ENCODE measurements around the gene ATP13A3. TPM values are rescaled to one million over a fixed set of nuclear protein-coding genes. Genes with fewer than 3 reads are reported as not detected.

Gene ATP13A3
- total and polyA plus RNA-seq, 11 donors: 26.6 to 237 (median 105) TPM

DNA sequence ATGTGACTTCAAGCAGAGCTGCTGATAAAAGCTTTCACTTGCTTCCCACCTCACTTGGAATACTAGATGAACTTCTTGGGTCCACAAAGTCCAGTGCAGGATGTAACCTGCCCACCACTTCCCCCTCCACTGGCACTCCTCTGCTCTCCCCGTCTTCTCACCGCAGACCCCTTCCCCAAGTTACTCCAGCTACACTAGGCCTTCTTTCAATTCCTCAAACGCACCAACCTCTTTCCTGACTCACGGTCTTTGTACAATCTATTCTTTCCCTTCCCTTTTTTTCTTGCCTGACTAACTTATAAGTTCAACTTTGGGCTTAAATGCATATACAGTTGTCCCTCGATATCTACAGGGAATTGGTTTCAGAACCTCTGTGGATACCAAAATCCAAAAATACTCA, 5.2 kb upstream of the ATP13A3 start:
- no peak overlapping the region for H3K4me3 ChIP-seq
- WGBS, 4 donors: 87 to 90% (median 88%) methylated on average over 5 of the region's 5 CpGs
- ATAC-seq (no peak), DNase-seq (no peak)
- TF ChIP-seq CTCF (IDR thresholded peaks at IDR 0.05) (no peak), POLR2A (IDR thresholded peaks at IDR 0.05) (no peak)
- no peaks in the 10 kb centered on the region for H3K36me3 ChIP-seq
- intact Hi-C loops (cut with DNase I): no loop called here
- no peaks in the 10 kb centered on the region for H3K9me3 ChIP-seq
- no peaks in the 10 kb centered on the region for H3K27me3 ChIP-seq
- peaks cover 0 to 70% (median 15%) of the 10 kb centered on the region in 12 donors for H3K4me1 ChIP-seq
- H3K27ac ChIP-seq: no peak overlapping the region

- TF ChIP-seq POLR2A (IDR thresholded peaks at IDR 0.05) (no peak), CTCF (IDR thresholded peaks at IDR 0.05) (no peak)
- intact Hi-C loops (cut with DNase I): loop anchor here in 6 of 10 donors (5.0 kb wide), 2 partner anchors 82 to 87 kb away; no protein-coding TSS in a partner anchor
- H3K36me3 ChIP-seq: no peaks in the 10 kb centered on the region
- DNase-seq (no peak), ATAC-seq (no peak)
- H3K9me3 ChIP-seq: no peaks in the 10 kb centered on the region
- H3K27me3 ChIP-seq: no peaks in the 10 kb centered on the region
- H3K4me1 ChIP-seq: peaks cover 0 to 67% (median 17%) of the 10 kb centered on the region in 12 donors
- peak overlapping the region in 1 of 12 donors; percentile 93 for H3K27ac ChIP-seq
- WGBS, 4 donors: 85 to 89% (median 87%) methylated on average over 7 of the region's 7 CpGs
- H3K4me3 ChIP-seq: no peak overlapping the region
These were observed 3.2 kb upstream of the ATP13A3 start for GRCh38 chr3:194489736-194490612.

- Histone ChIP-seq H3K4me1 (peaks cover 0 to 67% (median 19%) of the 10 kb centered on the region in 12 donors), H3K27me3 (no peaks in the 10 kb centered on the region), H3K36me3 (peaks cover 0 to 14% (median 0%) of the 10 kb centered on the region in 9 donors), H3K9me3 (no peaks in the 10 kb centered on the region), H3K27ac (peak overlapping the region in 8 of 12 donors; percentile 81 to 93 (median 91)), H3K4me3 (peak overlapping the region in 9 of 12 donors; percentile 57 to 91 (median 72))
- 69 to 82% (median 75%) methylated on average over 10 of the region's 10 CpGs for WGBS, 4 donors
- intact Hi-C loops (cut with DNase I): loop anchor here in 6 of 10 donors (5.0 kb wide), 2 partner anchors 84 to 89 kb away; no protein-coding TSS in a partner anchor
- TF ChIP-seq POLR2A (IDR thresholded peaks at IDR 0.05): no peak
- no peak for TF ChIP-seq CTCF (IDR thresholded peaks at IDR 0.05)
- ATAC-seq (no peak), DNase-seq (no peak)
These were observed 1.4 kb upstream of the ATP13A3 start for GRCh38 chr3:194488055-194488742.

All from heart left ventricle (tissue), 16 donors.